Activated CD4-positive, alpha-beta T cell treated with anti-CD3 and anti-CD28 coated beads, Interleukin-2, amount 10 ng/mL, durations not matched to agents 24 days and 14 days (primary cell): ENCODE results near the gene SMAGP. TPM values are rescaled to one million over a fixed set of nuclear protein-coding genes. Genes with fewer than 3 reads are reported as not detected.
"Not testable (repeated sequence)": the region's sequence is repeated elsewhere in the genome, so short reads cannot be mapped to it uniquely, and the experiment has no call there.

Experiments used
- DNase-seq: peaks from one replicate; pipeline ENCODE4 v3.0.0; 2022
- H3K27ac Mint-ChIP-seq: one replicate; pipeline ENCODE4 v1.8.0; 2022; ENCODE audit warnings: mild to moderate bottlenecking, mixed read lengths
- H3K27me3 Mint-ChIP-seq: one replicate; pipeline ENCODE4 v1.8.0; 2022; ENCODE audit warnings: mixed read lengths
- H3K36me3 Mint-ChIP-seq: one replicate; pipeline ENCODE4 v1.8.0; 2022; ENCODE audit warnings: low read depth, mild to moderate bottlenecking, mixed read lengths
- H3K4me1 Mint-ChIP-seq: one replicate; pipeline ENCODE4 v1.8.0; 2021; ENCODE audit warnings: mixed read lengths
- H3K4me3 Mint-ChIP-seq: one replicate; pipeline ENCODE4 v1.8.0; 2022; ENCODE audit warnings: mild to moderate bottlenecking, moderate library complexity, mixed read lengths
- H3K9me3 Mint-ChIP-seq: one replicate; pipeline ENCODE4 v1.8.0; 2021; ENCODE audit warnings: mixed read lengths
- intact Hi-C: fragments of 100-400 bp; cut with micrococcal nuclease; formaldehyde crosslinking; loops from one replicate; pipeline ENCODE4 v1.15.1; 2023
- total RNA-seq: library from RNA; stranded (reverse); gene quantifications from 2 replicates; pipeline ENCODE4 v1.2.3, GENCODE V29; 2022

Gene SMAGP
- total RNA-seq: 0.24 and 0.26 TPM in 2 replicates

GRCh38 chr12:51270067-51270950, at the start of gene SMAGP:
SMAGP (minus strand) TSS chr12:51270415; CDS start chr12:51269278, 1,137 bp downstream.
- H3K4me3 Mint-ChIP-seq: peak within 1 kb of the TSS; percentile 83
- H3K36me3 Mint-ChIP-seq: no peaks in the 10 kb centered on the region
- H3K4me1 Mint-ChIP-seq: peaks cover 19% of the 10 kb centered on the region
- no peaks in the 10 kb centered on the region for H3K9me3 Mint-ChIP-seq
- DNase-seq: peak; percentile 86
- intact Hi-C loops: loop anchor here (2.0 kb wide), 1 partner anchor 32 kb away; the partner anchor contains the start of gene DAZAP2
- H3K27ac Mint-ChIP-seq: peak within 1 kb of the TSS; percentile 65
- H3K27me3 Mint-ChIP-seq: peaks cover 27% of the 10 kb centered on the region

- H3K9me3 Mint-ChIP-seq: no peaks in the 10 kb centered on the region
- peak overlapping the region; percentile 82 for H3K4me3 Mint-ChIP-seq
- peaks cover 41% of the 10 kb centered on the region for H3K36me3 Mint-ChIP-seq
- H3K4me1 Mint-ChIP-seq: peaks cover 59% of the 10 kb centered on the region
- peak overlapping the region; percentile 90 for H3K27ac Mint-ChIP-seq
- H3K27me3 Mint-ChIP-seq: no peaks in the 10 kb centered on the region
- intact Hi-C loops: no loop called here
- DNase-seq: peak; percentile 87
Observed at GRCh38 chr12:51318846-51319599, 48.8 kb upstream of the SMAGP start.

GRCh38 chr12:51318057-51318806, 48.0 kb upstream of the SMAGP start:
- H3K9me3 Mint-ChIP-seq, intact Hi-C loops: not testable (repeated sequence)
- peak overlapping the region; percentile 82 for H3K4me3 Mint-ChIP-seq

GRCh38 chr12:51311389-51311788, 41.2 kb upstream of the SMAGP start:
- Mint-ChIP-seq H3K4me1 (peaks cover 20% of the 10 kb centered on the region), H3K36me3 (peaks cover 53% of the 10 kb centered on the region), H3K27me3 (no peaks in the 10 kb centered on the region), H3K9me3 (no peaks in the 10 kb centered on the region), H3K4me3 (no peak overlapping the region), H3K27ac (no peak overlapping the region)
- no peak for DNase-seq
- intact Hi-C loops: no loop called here

More at GRCh38 chr12:51318057-51318806, 48.0 kb upstream of the SMAGP start:
- DNase-seq, H3K27me3 Mint-ChIP-seq: not testable (repeated sequence)
- Mint-ChIP-seq H3K4me1 (peaks cover 58% of the 10 kb centered on the region), H3K36me3 (peaks cover 44% of the 10 kb centered on the region), H3K27ac (peak overlapping the region; percentile 90)

GRCh38 chr12:51307655-51308593, 37.7 kb upstream of the SMAGP start:
- no peak for DNase-seq
- peaks cover 19% of the 10 kb centered on the region for H3K4me1 Mint-ChIP-seq
- H3K27ac Mint-ChIP-seq: peak overlapping the region; percentile 14
- peaks cover 57% of the 10 kb centered on the region for H3K36me3 Mint-ChIP-seq
- H3K27me3 Mint-ChIP-seq: no peaks in the 10 kb centered on the region
- no peaks in the 10 kb centered on the region for H3K9me3 Mint-ChIP-seq
- no peak overlapping the region for H3K4me3 Mint-ChIP-seq
- intact Hi-C loops: no loop called here

GRCh38 chr12:51306507-51306906, 36.3 kb upstream of the SMAGP start:
- Mint-ChIP-seq H3K27me3 (no peaks in the 10 kb centered on the region), H3K36me3 (peaks cover 62% of the 10 kb centered on the region), H3K4me1 (peaks cover 15% of the 10 kb centered on the region), H3K9me3 (no peaks in the 10 kb centered on the region), H3K27ac (no peak overlapping the region), H3K4me3 (no peak overlapping the region)
- intact Hi-C loops: no loop called here
- DNase-seq: no peak

- H3K27me3 Mint-ChIP-seq, DNase-seq, H3K4me3 Mint-ChIP-seq, H3K9me3 Mint-ChIP-seq, H3K4me1 Mint-ChIP-seq, intact Hi-C loops: not testable (repeated sequence)
- Mint-ChIP-seq H3K36me3 (peaks cover 48% of the 10 kb centered on the region), H3K27ac (peak overlapping the region; percentile 20)
Observed at GRCh38 chr12:51300768-51301167, 30.6 kb upstream of the SMAGP start.

- H3K4me3 Mint-ChIP-seq: no peak overlapping the region
- no peaks in the 10 kb centered on the region for H3K27me3 Mint-ChIP-seq
- no peak for DNase-seq
- peaks cover 47% of the 10 kb centered on the region for H3K36me3 Mint-ChIP-seq
- H3K9me3 Mint-ChIP-seq: no peaks in the 10 kb centered on the region
- H3K27ac Mint-ChIP-seq: no peak overlapping the region
- intact Hi-C loops: no loop called here
- peaks cover 5% of the 10 kb centered on the region for H3K4me1 Mint-ChIP-seq
Observed at GRCh38 chr12:51295651-51296050, 25.4 kb upstream of the SMAGP start.

GRCh38 chr12:51294097-51294496, 23.9 kb upstream of the SMAGP start:
- H3K4me1 Mint-ChIP-seq, DNase-seq, H3K27me3 Mint-ChIP-seq, intact Hi-C loops, H3K4me3 Mint-ChIP-seq, H3K9me3 Mint-ChIP-seq: not testable (repeated sequence)
- H3K27ac Mint-ChIP-seq: peak overlapping the region; percentile 9
- H3K36me3 Mint-ChIP-seq: peaks cover 49% of the 10 kb centered on the region

- H3K9me3 Mint-ChIP-seq: no peaks in the 10 kb centered on the region
Observed at GRCh38 chr12:51293696-51294095, 23.5 kb upstream of the SMAGP start.

GRCh38 chr12:51291603-51292513, 21.6 kb upstream of the SMAGP start:
- H3K9me3 Mint-ChIP-seq, H3K27me3 Mint-ChIP-seq, H3K4me1 Mint-ChIP-seq, H3K4me3 Mint-ChIP-seq, DNase-seq, intact Hi-C loops: not testable (repeated sequence)
- Mint-ChIP-seq H3K36me3 (peaks cover 53% of the 10 kb centered on the region), H3K27ac (peak overlapping the region; percentile 38)

More at GRCh38 chr12:51293696-51294095, 23.5 kb upstream of the SMAGP start:
- Mint-ChIP-seq H3K4me1 (peaks cover 5% of the 10 kb centered on the region), H3K4me3 (no peak overlapping the region), H3K36me3 (peaks cover 52% of the 10 kb centered on the region), H3K27me3 (no peaks in the 10 kb centered on the region), H3K27ac (peak overlapping the region; percentile 9)
- intact Hi-C loops: no loop called here
- no peak for DNase-seq

GRCh38 chr12:51285843-51286242, 15.6 kb upstream of the SMAGP start:
- Mint-ChIP-seq H3K9me3 (no peaks in the 10 kb centered on the region), H3K4me3 (no peak overlapping the region), H3K36me3 (peaks cover 35% of the 10 kb centered on the region), H3K27me3 (no peaks in the 10 kb centered on the region), H3K27ac (no peak overlapping the region), H3K4me1 (no peaks in the 10 kb centered on the region)
- intact Hi-C loops: no loop called here
- no peak for DNase-seq
